Measurements from ENCODE around the gene TAF11L3. TPM values are rescaled to one million over a fixed set of nuclear protein-coding genes. Genes with fewer than 3 reads are reported as not detected.
A peak's percentile ranks its signal among the peaks of the same experiment; 100 is the strongest.
"Not testable (repeated sequence)": the region's sequence is repeated elsewhere in the genome, so short reads cannot be mapped to it uniquely, and the experiment has no call there.

The TAF11L3 gene
- total RNA-seq, 1 experiment from 2014 or later: not detected

GRCh38 chr5:17477573-17478265 is 40.4 kb upstream of the TAF11L3 start:
- ChIA-PET CTCF (no interaction called here), POLR2A (no interaction called here)

GRCh38 chr5:17481378-17481777 is 36.8 kb upstream of the TAF11L3 start:
- no peaks in the 10 kb centered on the region for H3K36me3 Mint-ChIP-seq
- no peaks in the 10 kb centered on the region for H3K9me3 Mint-ChIP-seq
- H3K27ac Mint-ChIP-seq: 0 out of 2 replicates have a peak overlapping the region, but pooled peaks have one; percentile 8
- peak; percentile 47 for ATAC-seq
- peaks cover 7% of the 10 kb centered on the region for H3K4me1 Mint-ChIP-seq
- POLR2A ChIA-PET: no interaction called here
- H3K27me3 Mint-ChIP-seq (ENCODE audit: low read depth): no peaks in the 10 kb centered on the region
- CTCF ChIA-PET: interaction anchor here (1.1 kb wide), 1 partner anchor 265 kb away, joined by 4 read pairs; no protein-coding TSS in a partner anchor
- no peak overlapping the region for H3K4me3 Mint-ChIP-seq
- TF ChIP-seq ZNF416 (CRISPR knock-in tag; IDR thresholded peaks at IDR 0.05) (no peak), GABPB1 (CRISPR knock-in tag; IDR thresholded peaks at IDR 0.05) (no peak)
- DNase-seq (ENCODE audit: low spot score): no peak

More at GRCh38 chr5:17477573-17478265, 40.4 kb upstream of the TAF11L3 start:
- ATAC-seq (no peak), DNase-seq (ENCODE audit: low spot score) (no peak)
- Mint-ChIP-seq H3K4me1 (peaks cover 7% of the 10 kb centered on the region), H3K27ac (no peak overlapping the region), H3K36me3 (no peaks in the 10 kb centered on the region), H3K27me3 (ENCODE audit: low read depth) (no peaks in the 10 kb centered on the region), H3K9me3 (no peaks in the 10 kb centered on the region), H3K4me3 (no peak overlapping the region)
- TF ChIP-seq IRF1 (CRISPR knock-in tag; IDR thresholded peaks at IDR 0.05): no peak

- ChIA-PET POLR2A (interaction anchor here (0.6 kb wide), 1 partner anchor 683 kb away, joined by 3 read pairs; no protein-coding TSS in a partner anchor), CTCF (no interaction called here)
- H3K36me3 Mint-ChIP-seq: no peaks in the 10 kb centered on the region
- no peaks in the 10 kb centered on the region for H3K9me3 Mint-ChIP-seq
- H3K27ac Mint-ChIP-seq: no peak overlapping the region
- TF ChIP-seq NFATC4 (CRISPR knock-in tag; IDR thresholded peaks at IDR 0.05) (no peak), ZBTB21 (CRISPR knock-in tag; IDR thresholded peaks at IDR 0.05; ENCODE audit: borderline replicate concordance) (no peak), CREM (CRISPR knock-in tag; IDR thresholded peaks at IDR 0.05) (no peak), IRF1 (CRISPR knock-in tag; IDR thresholded peaks at IDR 0.05) (no peak), GRHL2 (CRISPR knock-in tag; IDR thresholded peaks at IDR 0.05; ENCODE audit: insufficient replicate concordance, severe bottlenecking) (no peak), ZNF232 (CRISPR knock-in tag; IDR thresholded peaks at IDR 0.05) (no peak), ZNF317 (CRISPR knock-in tag; IDR thresholded peaks at IDR 0.05; ENCODE audit: borderline replicate concordance, low read depth) (no peak), ATF3 (CRISPR knock-in tag; conservative IDR thresholded peaks at IDR 0.05) (no peak), MXD4 (CRISPR knock-in tag; IDR thresholded peaks at IDR 0.05; ENCODE audit: borderline replicate concordance) (no peak), ATF6 (CRISPR knock-in tag; IDR thresholded peaks at IDR 0.05) (no peak), NFYB (CRISPR knock-in tag; conservative IDR thresholded peaks at IDR 0.05; ENCODE audit: low read depth) (no peak), SMAD3 (CRISPR knock-in tag; IDR thresholded peaks at IDR 0.05; ENCODE audit: borderline replicate concordance) (no peak)
- no peak for ATAC-seq
- no peaks in the 10 kb centered on the region for H3K27me3 Mint-ChIP-seq (ENCODE audit: low read depth)
- peaks cover 7% of the 10 kb centered on the region for H3K4me1 Mint-ChIP-seq
- DNase-seq (ENCODE audit: low spot score): no peak
- no peak overlapping the region for H3K4me3 Mint-ChIP-seq
Measured at GRCh38 chr5:17482790-17483189, 35.4 kb upstream of the TAF11L3 start.

GRCh38 chr5:17486464-17487173 is 31.5 kb upstream of the TAF11L3 start:
- H3K36me3 Mint-ChIP-seq; H3K27me3 Mint-ChIP-seq (ENCODE audit: low read depth); POLR2A ChIA-PET; ATAC-seq; DNase-seq (ENCODE audit: low spot score); H3K27ac Mint-ChIP-seq; H3K4me1 Mint-ChIP-seq; H3K4me3 Mint-ChIP-seq; H3K9me3 Mint-ChIP-seq; CTCF ChIA-PET: not testable (repeated sequence)
